ENCODE measurements around the gene TOR3A. TPM values are rescaled to one million over a fixed set of nuclear protein-coding genes. Genes with fewer than 3 reads are reported as not detected.

Gene TOR3A
- polyA plus RNA-seq, 3 donors, result 50.0 to 67.8 (median 60.9) TPM

DNA sequence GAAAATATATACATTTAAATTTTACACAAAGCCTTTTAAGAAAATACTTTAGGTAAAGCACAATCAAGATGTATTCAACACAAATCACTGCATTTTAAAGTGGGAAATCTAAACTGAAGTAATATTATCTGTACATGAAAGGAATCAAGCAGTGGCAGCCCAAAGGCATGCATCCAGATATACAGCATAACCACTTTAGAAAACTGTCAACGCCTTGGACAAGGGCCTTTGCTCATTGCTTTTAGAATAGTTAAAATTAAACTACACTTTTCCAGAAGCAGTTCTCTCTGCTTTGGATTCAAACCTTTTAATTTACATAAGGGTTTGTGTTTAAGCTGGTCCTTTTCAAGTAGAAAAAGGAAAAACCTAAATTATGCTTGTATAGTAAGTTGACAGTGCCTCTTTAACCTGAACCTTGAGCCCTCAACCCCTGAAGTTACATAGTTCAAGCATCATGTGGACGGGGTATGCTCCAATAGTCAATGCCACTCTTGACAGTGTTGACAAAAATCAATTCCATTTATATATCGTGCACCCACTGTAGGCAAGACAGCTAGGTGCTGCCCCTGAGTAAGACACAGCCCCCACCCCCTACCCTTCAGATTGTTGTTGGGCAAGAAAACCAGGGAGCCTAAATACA, 22.9 kb downstream of the TOR3A start:
- H3K36me3 Mint-ChIP-seq, result peaks cover 32 to 33% of the 10 kb centered on the region in 2 donors
- 100% methylated on average over 1 of the region's 3 CpGs for WGBS (ENCODE audit: insufficient coverage)

DNA sequence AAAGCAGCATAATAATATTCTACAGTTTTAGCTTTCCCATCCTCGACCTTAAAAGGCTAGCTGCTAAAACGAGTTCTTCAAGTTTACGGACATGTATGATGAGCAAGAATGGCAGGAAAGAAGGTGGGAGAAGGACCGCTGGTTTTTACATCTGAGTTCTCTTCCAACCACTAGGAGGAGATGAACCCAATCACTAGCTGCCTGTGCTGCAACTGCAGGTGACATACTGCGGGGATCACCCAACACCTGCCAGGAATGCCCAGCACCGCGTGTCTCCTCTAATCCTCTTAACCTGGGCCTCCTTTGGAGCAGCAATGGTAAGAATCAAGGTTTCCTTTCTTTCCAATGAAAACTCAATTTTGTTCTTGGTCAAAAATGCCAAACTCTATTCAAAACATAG, 23.5 kb downstream of the TOR3A start:
- Mint-ChIP-seq H3K4me1 (no peaks in the 10 kb centered on the region), H3K4me3 (no peak overlapping the region), H3K27me3 (ENCODE audit: low read depth in 3 of 3) (peaks cover 0 to 1% (median 0%) of the 10 kb centered on the region in 3 donors), H3K27ac (no peak overlapping the region), H3K36me3 (peaks cover 38 to 40% of the 10 kb centered on the region in 2 donors), H3K9me3 (peaks cover 0 to 1% (median 0%) of the 10 kb centered on the region in 7 donors)
- Histone ChIP-seq H3K9me3 (replicated peaks in 1 of 2; ENCODE audit: control insufficient read depth in 1 of 2, insufficient read depth in 1 of 2, low read length in 2 of 2) (no peaks in the 10 kb centered on the region), H3K4me3 (replicated peaks in 1 of 3; ENCODE audit: low read depth in 2 of 3, low read length in 3 of 3) (no peak overlapping the region), H3K4me2 (replicated peaks; ENCODE audit: extremely low read depth, low read length, poor library complexity, severe bottlenecking) (no peak overlapping the region), H3K36me3 (replicated peaks in 1 of 2; ENCODE audit: control insufficient read depth in 1 of 2, insufficient read depth in 2 of 2, low read length in 2 of 2) (peaks cover 24 to 36% of the 10 kb centered on the region in 2 donors), H3K27ac (ENCODE audit: low read depth in 1 of 2, low read length in 2 of 2) (no peak overlapping the region), H4K20me1 (ENCODE audit: insufficient read depth, low read length) (no peaks in the 10 kb centered on the region), H3K27me3 (ENCODE audit: control insufficient read depth in 2 of 2, insufficient read depth in 2 of 2, low read length in 2 of 2) (no peaks in the 10 kb centered on the region), H2AFZ (ENCODE audit: insufficient read depth, low read depth, low read length, poor library complexity, severe bottlenecking) (no peak overlapping the region), H3K4me1 (ENCODE audit: control insufficient read depth in 1 of 2, insufficient read depth in 2 of 2, low read length in 2 of 2) (no peaks in the 10 kb centered on the region), H3K79me2 (ENCODE audit: insufficient read depth, low read length) (no peaks in the 10 kb centered on the region), H3K9ac (ENCODE audit: insufficient read depth, low read length, poor library complexity, severe bottlenecking) (no peak overlapping the region)
- TF ChIP-seq, protein P1, sequence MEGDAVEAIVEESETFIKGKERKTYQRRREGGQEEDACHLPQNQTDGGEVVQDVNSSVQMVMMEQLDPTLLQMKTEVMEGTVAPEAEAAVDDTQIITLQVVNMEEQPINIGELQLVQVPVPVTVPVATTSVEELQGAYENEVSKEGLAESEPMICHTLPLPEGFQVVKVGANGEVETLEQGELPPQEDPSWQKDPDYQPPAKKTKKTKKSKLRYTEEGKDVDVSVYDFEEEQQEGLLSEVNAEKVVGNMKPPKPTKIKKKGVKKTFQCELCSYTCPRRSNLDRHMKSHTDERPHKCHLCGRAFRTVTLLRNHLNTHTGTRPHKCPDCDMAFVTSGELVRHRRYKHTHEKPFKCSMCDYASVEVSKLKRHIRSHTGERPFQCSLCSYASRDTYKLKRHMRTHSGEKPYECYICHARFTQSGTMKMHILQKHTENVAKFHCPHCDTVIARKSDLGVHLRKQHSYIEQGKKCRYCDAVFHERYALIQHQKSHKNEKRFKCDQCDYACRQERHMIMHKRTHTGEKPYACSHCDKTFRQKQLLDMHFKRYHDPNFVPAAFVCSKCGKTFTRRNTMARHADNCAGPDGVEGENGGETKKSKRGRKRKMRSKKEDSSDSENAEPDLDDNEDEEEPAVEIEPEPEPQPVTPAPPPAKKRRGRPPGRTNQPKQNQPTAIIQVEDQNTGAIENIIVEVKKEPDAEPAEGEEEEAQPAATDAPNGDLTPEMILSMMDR (IDR thresholded peaks at IDR 0.05), result no peak
- 92% methylated on average over 3 of the region's 7 CpGs for WGBS (ENCODE audit: insufficient coverage)
- intact Hi-C loops (cut with micrococcal nuclease), result no loop called here
- DNase-seq, result no peak

More for the DNA sequence above, 22.9 kb downstream of the TOR3A start:
- DNase-seq, result no peak
- peaks cover 0 to 1% (median 0%) of the 10 kb centered on the region in 7 donors for H3K9me3 Mint-ChIP-seq
- Histone ChIP-seq H3K9me3 (replicated peaks in 1 of 2; ENCODE audit: control insufficient read depth in 1 of 2, insufficient read depth in 1 of 2, low read length in 2 of 2) (no peaks in the 10 kb centered on the region), H3K79me2 (ENCODE audit: insufficient read depth, low read length) (no peaks in the 10 kb centered on the region), H3K27ac (ENCODE audit: low read depth in 1 of 2, low read length in 2 of 2) (no peak overlapping the region), H2AFZ (ENCODE audit: insufficient read depth, low read depth, low read length, poor library complexity, severe bottlenecking) (no peak overlapping the region), H3K27me3 (ENCODE audit: control insufficient read depth in 2 of 2, insufficient read depth in 2 of 2, low read length in 2 of 2) (no peaks in the 10 kb centered on the region), H3K4me3 (replicated peaks in 1 of 3; ENCODE audit: low read depth in 2 of 3, low read length in 3 of 3) (no peak overlapping the region), H4K20me1 (ENCODE audit: insufficient read depth, low read length) (no peaks in the 10 kb centered on the region), H3K36me3 (replicated peaks in 1 of 2; ENCODE audit: control insufficient read depth in 1 of 2, insufficient read depth in 2 of 2, low read length in 2 of 2) (peaks cover 18 to 30% of the 10 kb centered on the region in 2 donors), H3K4me1 (ENCODE audit: control insufficient read depth in 1 of 2, insufficient read depth in 2 of 2, low read length in 2 of 2) (no peaks in the 10 kb centered on the region), H3K9ac (ENCODE audit: insufficient read depth, low read length, poor library complexity, severe bottlenecking) (no peak overlapping the region), H3K4me2 (replicated peaks; ENCODE audit: extremely low read depth, low read length, poor library complexity, severe bottlenecking) (no peak overlapping the region)
- TF ChIP-seq, protein P1 (IDR thresholded peaks at IDR 0.05), result no peak
- no peak overlapping the region for H3K27ac Mint-ChIP-seq
- H3K4me1 Mint-ChIP-seq, result no peaks in the 10 kb centered on the region
- H3K27me3 Mint-ChIP-seq (ENCODE audit: low read depth in 3 of 3), result peaks cover 0 to 1% (median 0%) of the 10 kb centered on the region in 3 donors
- H3K4me3 Mint-ChIP-seq, result no peak overlapping the region
- intact Hi-C loops (cut with micrococcal nuclease), result no loop called here

Data from CD14-positive monocyte (primary cell).